GM19023 (cell line): Measurements from ENCODE around the gene FMNL2.

Experiments used
- ATAC-seq: cut with Tn5 transposase; IDR thresholded peaks from one replicate; pipeline ENCODE4 v1.9.1; 2021; ENCODE audit warnings: mild to moderate bottlenecking, moderate library complexity; ENCODE audit not compliant: unreplicated experiment

FMNL2 gene

GRCh38 chr2:152548111-152548875 lies 213.3 kb downstream of the FMNL2 start:
- ATAC-seq, result no peak

GRCh38 chr2:152548996-152549395 lies 214.0 kb downstream of the FMNL2 start:
- ATAC-seq, result no peak

- ATAC-seq, result no peak
These were observed 214.4 kb downstream of the FMNL2 start for GRCh38 chr2:152549423-152549822.

GRCh38 chr2:152550386-152550785 lies 215.4 kb downstream of the FMNL2 start:
- ATAC-seq, result no peak

GRCh38 chr2:152552888-152553287 lies 217.9 kb downstream of the FMNL2 start:
- no peak for ATAC-seq

GRCh38 chr2:152553518-152553917 lies 218.5 kb downstream of the FMNL2 start:
- ATAC-seq, result no peak

- ATAC-seq, result no peak
These were observed 220.1 kb downstream of the FMNL2 start for GRCh38 chr2:152555048-152555447.

GRCh38 chr2:152556506-152556905 lies 221.5 kb downstream of the FMNL2 start:
- no peak for ATAC-seq

- ATAC-seq, result no peak
These were observed 222.4 kb downstream of the FMNL2 start for GRCh38 chr2:152557273-152557888.

- ATAC-seq, result no peak
These were observed 223.4 kb downstream of the FMNL2 start for GRCh38 chr2:152558158-152558984.

- no peak for ATAC-seq
These were observed 224.0 kb downstream of the FMNL2 start for GRCh38 chr2:152559008-152559407.

- ATAC-seq, result no peak
These were observed 225.2 kb downstream of the FMNL2 start for GRCh38 chr2:152560166-152560565.

GRCh38 chr2:152560873-152561595 lies 226.1 kb downstream of the FMNL2 start:
- no peak for ATAC-seq

GRCh38 chr2:152562198-152562884 lies 227.4 kb downstream of the FMNL2 start:
- no peak for ATAC-seq

- ATAC-seq, result no peak
These were observed 228.8 kb downstream of the FMNL2 start for GRCh38 chr2:152563764-152564163.

- peak; percentile 79 for ATAC-seq
These were observed 230.0 kb downstream of the FMNL2 start for GRCh38 chr2:152564754-152565551.

- no peak for ATAC-seq
These were observed 231.1 kb downstream of the FMNL2 start for GRCh38 chr2:152565884-152566727.

- ATAC-seq, result no peak
These were observed 231.7 kb downstream of the FMNL2 start for GRCh38 chr2:152566728-152567069.

GRCh38 chr2:152568531-152568930 lies 233.6 kb downstream of the FMNL2 start:
- no peak for ATAC-seq
